ENCODE results near the gene ZNRD2. TPM values are rescaled to one million over a fixed set of nuclear protein-coding genes. Genes with fewer than 3 reads are reported as not detected.

The ZNRD2 gene
- total and polyA plus RNA-seq, 10 of the 15 experiments (the other 5 are each of a cell fraction or from before 2014, with no cell fraction given), result 7.9 to 111 (median 55.4) TPM

- TF ChIP-seq HDAC2 (IDR thresholded peaks at IDR 0.05), result no peak
- TF ChIP-seq ZSCAN29 (IDR thresholded peaks at IDR 0.05), result no peak
- no peak for TF ChIP-seq SP1 (IDR thresholded peaks at IDR 0.05; ENCODE audit: low read depth, low read length)
- TF ChIP-seq NR2C1 (IDR thresholded peaks at IDR 0.05), result no peak
Measured at GRCh38 chr11:65604258-65604657, 34.0 kb downstream of the ZNRD2 start (continued).

- H3K9me3 ChIP-seq (replicated peaks; ENCODE audit: control insufficient read depth, insufficient read depth, low read length), result no peaks in the 10 kb centered on the region
- TF ChIP-seq ZNF384 (IDR thresholded peaks at IDR 0.05; ENCODE audit: borderline replicate concordance, low read depth, low read length) (no peak), ETV6 (conservative IDR thresholded peaks at IDR 0.05 in 1 of 2, IDR thresholded peaks at IDR 0.05 in 1 of 2; ENCODE audit: borderline replicate concordance in 1 of 2, low read depth in 1 of 2) (no peak), CUX1 (IDR thresholded peaks at IDR 0.05; ENCODE audit: insufficient replicate concordance, low read depth, low read length) (no peak)
- no TSS peak for BruUV-seq (replicated peaks)
- SMC1A ChIA-PET (ENCODE audit: uncharacterized antibody, unreplicated experiment), result interaction anchor here (1.0 kb wide), 1 partner anchor 13 kb away, joined by 3 read pairs; no protein-coding TSS in a partner anchor
- no peak overlapping the region for H2AFZ ChIP-seq (ENCODE audit: control insufficient read depth, low read depth, low read length)
- RAD21 ChIA-PET (ENCODE audit: unreplicated experiment), result no interaction called here
- CTCF ChIA-PET, result interaction anchor here (0.9 to 1.5 kb wide), 2 partner anchors 13 to 19 kb away, joined by 3 read pairs; no protein-coding TSS in a partner anchor
- no peak for DNase-seq (ENCODE audit: low read depth, low spot score)
- intact Hi-C loops (cut with micrococcal nuclease; ENCODE audit: unreplicated experiment), result no loop called here
- no peak overlapping the region for H3K4me2 ChIP-seq (ENCODE audit: control insufficient read depth, insufficient read depth)
- H4K20me1 ChIP-seq (ENCODE audit: control insufficient read depth, insufficient read depth), result no peaks in the 10 kb centered on the region; the same call in 1 of the 2 replicates
- H3K4me3 ChIP-seq, result no peak overlapping the region
- H3K79me2 ChIP-seq (ENCODE audit: control insufficient read depth, insufficient read depth, low read length), result peaks cover 18% of the 10 kb centered on the region
- POLR2A ChIA-PET, result interaction anchor here (0.6 kb wide), 1 partner anchor 47 kb away, joined by 3 read pairs; no protein-coding TSS in a partner anchor
- no peak for FAIRE-seq
- in situ Hi-C loops (cut with MboI), result no loop called here
- WGBS (ENCODE audit: insufficient coverage, insufficient replicate concordance, low lambda C conversion rate, missing lambda C conversion rate), result 94% methylated on average over 37 of the region's 67 CpGs
- H3K9ac ChIP-seq (ENCODE audit: control insufficient read depth, insufficient read depth, low read length), result no peak overlapping the region
- H3K27ac ChIP-seq (ENCODE audit: control insufficient read depth, insufficient read depth), result no peak overlapping the region
- peaks cover 18 to 32% of the 10 kb centered on the region in 2 experiments; a peak in 3 of 4 replicates for H3K36me3 ChIP-seq (ENCODE audit: control insufficient read depth in 2 of 2, insufficient read depth in 2 of 2, low read length in 1 of 2)
- peaks cover 4% of the 10 kb centered on the region for H3K4me1 ChIP-seq (ENCODE audit: control insufficient read depth, insufficient read depth, low read length)
- H3K27me3 ChIP-seq (replicated peaks in 1 of 2; ENCODE audit: control insufficient read depth in 2 of 2, insufficient read depth in 2 of 2, low read length in 1 of 2), result no peaks in the 10 kb centered on the region
- peak; percentile 44 for ATAC-seq
Measured at GRCh38 chr11:65606876-65607613, 36.8 kb downstream of the ZNRD2 start.
